Measurements from ENCODE around the gene B4GALT1.

DNA sequence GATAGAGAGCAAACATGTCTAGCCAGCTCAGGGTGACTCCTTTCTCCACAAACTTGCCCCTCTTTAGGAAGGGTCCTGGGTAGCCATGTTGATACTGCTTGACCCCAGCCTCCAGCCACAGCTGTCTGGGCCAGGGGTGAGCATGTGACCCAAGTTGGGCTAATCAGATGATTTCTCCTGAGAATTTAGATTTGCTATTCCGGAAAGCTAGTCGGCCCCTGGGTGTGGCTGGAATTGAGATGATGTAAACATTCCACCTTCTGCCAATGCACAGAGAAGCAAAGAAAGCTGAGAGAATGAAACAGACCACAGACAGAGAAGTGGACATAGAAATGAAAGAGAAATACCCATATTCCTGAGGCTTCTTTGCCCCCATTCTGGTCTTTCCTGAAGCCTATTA lies 17.8 kb upstream of the B4GALT1 start:
- TF ChIP-seq, protein P1, sequence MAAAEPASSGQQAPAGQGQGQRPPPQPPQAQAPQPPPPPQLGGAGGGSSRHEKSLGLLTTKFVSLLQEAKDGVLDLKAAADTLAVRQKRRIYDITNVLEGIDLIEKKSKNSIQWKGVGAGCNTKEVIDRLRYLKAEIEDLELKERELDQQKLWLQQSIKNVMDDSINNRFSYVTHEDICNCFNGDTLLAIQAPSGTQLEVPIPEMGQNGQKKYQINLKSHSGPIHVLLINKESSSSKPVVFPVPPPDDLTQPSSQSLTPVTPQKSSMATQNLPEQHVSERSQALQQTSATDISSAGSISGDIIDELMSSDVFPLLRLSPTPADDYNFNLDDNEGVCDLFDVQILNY (CRISPR knock-in tag; IDR thresholded peaks at IDR 0.05): no peak
- TF ChIP-seq NFE2L1 (CRISPR knock-in tag; IDR thresholded peaks at IDR 0.05): no peak
- TF ChIP-seq, protein P2, sequence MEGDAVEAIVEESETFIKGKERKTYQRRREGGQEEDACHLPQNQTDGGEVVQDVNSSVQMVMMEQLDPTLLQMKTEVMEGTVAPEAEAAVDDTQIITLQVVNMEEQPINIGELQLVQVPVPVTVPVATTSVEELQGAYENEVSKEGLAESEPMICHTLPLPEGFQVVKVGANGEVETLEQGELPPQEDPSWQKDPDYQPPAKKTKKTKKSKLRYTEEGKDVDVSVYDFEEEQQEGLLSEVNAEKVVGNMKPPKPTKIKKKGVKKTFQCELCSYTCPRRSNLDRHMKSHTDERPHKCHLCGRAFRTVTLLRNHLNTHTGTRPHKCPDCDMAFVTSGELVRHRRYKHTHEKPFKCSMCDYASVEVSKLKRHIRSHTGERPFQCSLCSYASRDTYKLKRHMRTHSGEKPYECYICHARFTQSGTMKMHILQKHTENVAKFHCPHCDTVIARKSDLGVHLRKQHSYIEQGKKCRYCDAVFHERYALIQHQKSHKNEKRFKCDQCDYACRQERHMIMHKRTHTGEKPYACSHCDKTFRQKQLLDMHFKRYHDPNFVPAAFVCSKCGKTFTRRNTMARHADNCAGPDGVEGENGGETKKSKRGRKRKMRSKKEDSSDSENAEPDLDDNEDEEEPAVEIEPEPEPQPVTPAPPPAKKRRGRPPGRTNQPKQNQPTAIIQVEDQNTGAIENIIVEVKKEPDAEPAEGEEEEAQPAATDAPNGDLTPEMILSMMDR (IDR thresholded peaks at IDR 0.05): no peak

Measured in WTC11 (cell line).